NCI-H345 treated with DMSO at 0.1 percent for 48 hours (cell line): ENCODE data around the gene PAK5.

Experiments
- DNase-seq: peaks from one replicate; lab custom pipeline; 2025; ENCODE audit not compliant: unreplicated experiment; lab: John Stamatoyannopoulos, UW

Gene PAK5

GRCh38 chr20:9626357-9626756, 212.5 kb downstream of the PAK5 start:
- no peak for DNase-seq

- peak; percentile 66 for DNase-seq
Observed at GRCh38 chr20:9617940-9618339, 220.9 kb downstream of the PAK5 start.

GRCh38 chr20:9616833-9617461, 221.9 kb downstream of the PAK5 start:
- peak; percentile 84 for DNase-seq

GRCh38 chr20:9616455-9616805, 222.4 kb downstream of the PAK5 start:
- DNase-seq = no peak

- no peak for DNase-seq
Observed at GRCh38 chr20:9615766-9616454, 223.0 kb downstream of the PAK5 start.

- no peak for DNase-seq
Observed at GRCh38 chr20:9615118-9615517, 223.8 kb downstream of the PAK5 start.

- DNase-seq = no peak
Observed at GRCh38 chr20:9613871-9614270, 225.0 kb downstream of the PAK5 start.

GRCh38 chr20:9611921-9612320, 227.0 kb downstream of the PAK5 start:
- no peak for DNase-seq

- no peak for DNase-seq
Observed at GRCh38 chr20:9610665-9611064, 228.2 kb downstream of the PAK5 start.

GRCh38 chr20:9609887-9610502, 228.9 kb downstream of the PAK5 start:
- DNase-seq = peak; percentile 64

GRCh38 chr20:9608639-9609340, 230.1 kb downstream of the PAK5 start:
- no peak for DNase-seq

- DNase-seq = no peak
Observed at GRCh38 chr20:9602847-9603183, 236.1 kb downstream of the PAK5 start.

GRCh38 chr20:9600562-9600961, 238.3 kb downstream of the PAK5 start:
- DNase-seq = no peak

GRCh38 chr20:9597547-9597946, 241.3 kb downstream of the PAK5 start:
- DNase-seq = no peak

- no peak for DNase-seq
Observed at GRCh38 chr20:9595763-9596162, 243.1 kb downstream of the PAK5 start.

- no peak for DNase-seq
Observed at GRCh38 chr20:9594284-9594875, 244.5 kb downstream of the PAK5 start.

GRCh38 chr20:9592419-9592818, 246.5 kb downstream of the PAK5 start:
- DNase-seq = no peak

- no peak for DNase-seq
Observed at GRCh38 chr20:9591080-9591479, 247.8 kb downstream of the PAK5 start.

- no peak for DNase-seq
Observed at GRCh38 chr20:9590189-9590588, 248.7 kb downstream of the PAK5 start.

- DNase-seq = no peak
Observed at GRCh38 chr20:9588706-9589105, 250.2 kb downstream of the PAK5 start.

- no peak for DNase-seq
Observed at GRCh38 chr20:9583151-9583550, 255.7 kb downstream of the PAK5 start.

- no peak for DNase-seq
Observed at GRCh38 chr20:9582137-9582536, 256.7 kb downstream of the PAK5 start.
